ENCODE measurements around the gene CAMK4.
"Not testable (repeated sequence)": the region's sequence is repeated elsewhere in the genome, so short reads cannot be mapped to it uniquely, and the experiment has no call there.

CAMK4 gene

DNA sequence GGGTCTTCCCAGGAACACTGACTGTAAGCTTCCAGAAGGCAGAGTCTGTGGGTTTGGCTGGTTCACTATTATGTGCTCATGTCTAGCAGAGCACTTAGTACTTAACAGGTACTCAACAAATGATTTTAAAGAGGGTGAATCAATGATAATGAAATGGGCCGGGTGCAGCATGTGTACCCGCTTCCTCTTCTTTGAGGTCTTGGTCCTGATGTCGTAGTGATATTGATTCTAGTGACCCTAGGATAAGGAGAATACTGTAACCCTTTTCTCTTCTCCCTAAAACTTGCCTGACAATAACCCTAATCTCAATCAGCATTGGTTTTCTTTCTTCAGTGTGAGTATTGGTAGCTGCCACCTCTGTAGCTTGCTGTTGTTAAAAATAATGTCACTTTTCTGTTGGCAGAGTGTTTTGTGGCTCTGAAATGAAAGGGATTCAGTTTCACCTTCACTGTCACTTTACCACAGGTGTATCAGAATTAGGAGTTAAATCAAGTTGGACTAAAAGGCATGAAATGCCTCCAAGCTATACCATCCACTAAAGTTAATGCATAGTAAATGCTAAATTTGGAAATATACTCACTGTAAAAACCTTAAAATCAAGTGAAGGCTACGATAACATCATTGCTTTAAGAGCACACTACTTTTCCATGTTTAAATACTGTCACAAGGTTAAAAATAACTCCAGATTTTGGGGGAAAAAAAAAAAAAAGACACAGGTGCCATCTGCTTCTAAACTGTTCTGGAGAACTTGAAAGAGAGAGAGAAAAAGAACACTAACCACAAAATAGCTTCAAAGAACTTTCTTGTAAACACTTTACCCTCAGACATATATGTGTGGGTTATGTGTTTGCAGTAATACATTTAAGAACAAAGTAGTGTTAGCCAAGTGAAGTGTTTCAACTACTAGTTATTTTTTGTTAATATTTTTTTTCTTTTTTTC, 6.0 kb downstream of the CAMK4 start:
- no peak for DNase-seq

DNA sequence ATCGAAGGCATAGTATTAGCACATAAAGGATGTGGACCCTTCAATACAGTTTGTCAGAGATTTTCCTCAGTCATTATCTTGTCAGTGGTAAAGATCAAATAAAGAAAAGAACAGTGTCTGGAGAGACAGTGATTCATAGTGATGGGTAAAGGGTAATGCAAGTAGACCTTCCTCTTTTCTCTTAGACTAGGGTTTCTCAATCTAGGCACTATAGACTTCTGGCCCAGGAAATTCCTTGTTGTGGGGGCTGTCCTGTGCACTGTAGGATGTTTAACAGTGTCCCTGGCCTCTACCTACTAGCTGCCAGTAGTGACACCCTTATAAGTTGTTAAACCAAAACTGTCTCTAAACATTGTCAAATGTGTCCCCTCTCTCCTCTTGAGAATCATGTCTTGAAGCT, 6.9 kb downstream of the CAMK4 start:
- no peak for DNase-seq

DNA sequence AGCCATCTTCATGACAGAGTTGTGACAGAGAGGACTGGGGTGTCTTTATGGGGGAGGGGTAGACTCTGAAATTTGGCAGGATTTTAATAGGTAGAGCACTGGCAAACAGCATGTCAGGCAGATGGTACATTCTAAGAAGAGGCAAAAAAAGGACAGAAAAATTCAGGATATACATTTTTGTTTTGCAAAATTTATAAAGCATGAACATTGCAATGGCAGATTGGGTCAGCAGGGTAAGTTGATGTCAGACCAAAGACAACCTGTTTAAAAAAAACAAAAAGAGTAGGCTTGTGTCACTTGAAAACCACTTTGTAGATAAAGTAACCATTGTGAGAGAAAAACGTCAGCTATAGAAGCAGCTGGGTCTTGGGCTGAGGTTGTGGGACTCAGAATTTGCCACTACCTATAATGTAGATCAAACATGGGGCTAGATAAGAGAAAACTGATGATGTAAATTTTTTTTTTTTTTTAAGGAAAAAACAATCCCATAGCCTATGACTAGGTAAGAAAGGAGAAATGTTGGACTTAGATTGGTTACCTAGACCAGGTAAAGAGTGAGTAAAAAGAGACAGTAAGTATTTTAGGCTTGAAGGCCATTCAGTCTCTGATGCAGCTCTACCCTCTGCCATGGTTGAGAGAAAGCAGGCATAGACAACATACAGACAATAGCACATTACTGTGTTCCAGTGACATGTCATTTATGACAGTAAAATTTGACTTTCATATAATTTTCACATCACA, 8.3 kb downstream of the CAMK4 start:
- DNase-seq, result no peak

DNA sequence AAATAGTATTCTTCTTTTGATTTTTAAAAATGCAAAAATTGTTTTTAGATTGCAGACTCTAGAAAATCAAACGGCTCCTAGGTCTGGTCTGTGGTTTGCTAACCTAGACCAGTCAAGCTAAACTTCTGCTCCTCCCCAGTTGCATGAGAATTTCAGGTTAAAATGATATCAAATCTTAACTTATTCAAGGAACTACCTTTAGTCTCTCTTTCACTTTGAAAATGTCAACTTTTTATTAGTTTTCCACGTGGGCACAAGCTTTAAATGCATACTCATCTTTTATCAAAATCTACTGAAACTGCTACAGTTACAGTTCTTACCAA, 8.8 kb downstream of the CAMK4 start:
- no peak for DNase-seq

- no peak for DNase-seq
These were observed 9.9 kb downstream of the CAMK4 start for GRCh38 chr5:111234125-111234524.

DNA sequence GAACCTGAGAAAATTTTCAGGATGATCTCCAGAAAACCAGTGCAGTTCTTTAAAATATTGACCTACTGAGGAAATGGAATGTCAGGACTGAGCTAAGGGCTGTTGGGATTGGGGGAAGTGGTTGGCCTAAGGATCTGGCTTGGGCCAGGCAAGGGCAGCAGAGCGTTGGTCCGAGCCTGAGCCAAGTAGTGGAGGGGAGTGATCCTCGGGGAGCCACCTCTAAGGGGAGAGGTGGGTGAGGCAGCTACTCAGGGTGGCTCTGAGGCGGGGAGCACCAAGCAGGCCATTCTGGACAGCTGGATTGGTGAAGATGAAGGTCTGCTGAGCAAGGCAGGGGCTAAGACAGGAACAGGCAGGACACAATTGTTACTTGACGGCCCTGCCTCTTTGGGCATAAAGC, 11.5 kb downstream of the CAMK4 start:
- no peak for DNase-seq

DNA sequence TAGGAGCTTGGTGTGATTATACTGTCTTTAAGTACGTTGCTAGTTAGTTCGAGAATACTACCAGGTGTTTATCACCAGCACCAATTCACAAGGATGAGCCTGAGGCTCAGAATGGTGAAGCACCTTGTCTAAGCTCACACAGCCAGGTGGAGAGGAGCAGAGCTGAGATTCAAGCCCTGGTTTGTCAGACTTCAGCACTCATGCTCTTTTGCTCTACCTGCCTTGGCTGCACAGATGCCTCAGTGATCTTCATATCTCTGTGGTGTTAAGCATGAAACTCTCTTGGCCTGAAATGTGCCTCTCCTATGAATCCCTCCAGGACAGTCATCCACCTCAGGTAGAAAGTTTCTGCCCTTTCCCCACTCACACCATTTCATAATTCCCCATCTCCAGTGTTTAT, 12.2 kb downstream of the CAMK4 start:
- DNase-seq, result no peak

DNA sequence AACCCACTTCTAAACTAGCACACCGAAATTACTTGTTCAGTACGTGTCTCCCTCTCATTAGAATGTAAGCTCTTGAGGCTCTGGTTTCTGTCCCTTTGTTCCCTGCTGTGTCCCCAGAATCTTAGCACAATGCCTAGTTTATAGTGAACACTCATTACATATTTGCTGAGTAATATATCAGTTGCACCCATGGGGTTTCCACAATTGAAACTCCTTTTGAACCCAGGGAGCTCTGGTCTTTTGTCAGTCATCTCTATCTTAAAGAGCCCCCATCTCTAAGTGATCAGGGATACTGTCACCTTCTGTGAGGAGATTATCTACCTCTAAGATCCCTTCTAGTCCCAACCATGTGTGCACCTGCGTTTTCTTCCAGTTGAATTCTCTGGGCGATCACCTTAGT, 12.8 kb downstream of the CAMK4 start:
- DNase-seq, result no peak

- DNase-seq, result no peak
These were observed 13.3 kb downstream of the CAMK4 start for GRCh38 chr5:111237470-111237869.

GRCh38 chr5:111238431-111239225, 14.4 kb downstream of the CAMK4 start:
- DNase-seq, result no peak

DNA sequence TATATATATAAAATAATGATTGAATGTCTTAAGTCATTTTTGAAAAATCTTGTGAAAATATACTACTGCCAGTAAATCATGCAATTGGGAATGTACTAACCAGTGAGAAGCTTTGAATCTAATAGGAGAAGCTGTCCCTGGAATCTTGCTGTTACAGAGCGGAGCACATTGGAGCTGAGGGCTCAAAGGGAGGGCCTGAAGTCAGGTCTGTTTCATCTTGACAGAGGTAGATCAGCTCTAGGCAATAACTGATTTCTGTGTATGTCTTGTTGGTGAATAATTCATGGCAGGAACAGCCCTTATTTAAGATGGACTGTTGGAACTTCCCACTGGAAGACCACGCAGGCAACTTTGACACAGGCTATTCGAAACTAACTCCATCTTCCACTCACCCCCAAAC, 17.5 kb downstream of the CAMK4 start:
- DNase-seq, result no peak

DNA sequence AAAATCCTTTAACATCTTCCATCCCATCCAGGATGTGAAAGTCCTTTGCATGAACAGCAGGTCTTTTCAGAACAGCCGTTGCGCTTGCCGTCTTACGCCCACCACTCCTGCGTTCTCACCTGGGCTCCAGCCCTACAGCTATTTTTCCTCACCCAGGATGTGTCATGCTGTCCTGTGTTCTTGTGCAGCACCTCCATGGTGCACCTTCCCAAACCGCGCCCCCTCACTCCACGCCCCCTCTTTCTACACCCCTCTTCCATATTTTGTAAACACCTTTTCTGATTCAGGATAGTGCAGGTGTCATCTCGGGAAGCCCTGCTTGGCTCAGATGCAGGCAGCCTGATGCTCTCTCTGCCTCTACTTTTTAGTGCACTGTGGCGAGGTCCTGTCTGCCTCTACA, 18.4 kb downstream of the CAMK4 start:
- no peak for DNase-seq

DNA sequence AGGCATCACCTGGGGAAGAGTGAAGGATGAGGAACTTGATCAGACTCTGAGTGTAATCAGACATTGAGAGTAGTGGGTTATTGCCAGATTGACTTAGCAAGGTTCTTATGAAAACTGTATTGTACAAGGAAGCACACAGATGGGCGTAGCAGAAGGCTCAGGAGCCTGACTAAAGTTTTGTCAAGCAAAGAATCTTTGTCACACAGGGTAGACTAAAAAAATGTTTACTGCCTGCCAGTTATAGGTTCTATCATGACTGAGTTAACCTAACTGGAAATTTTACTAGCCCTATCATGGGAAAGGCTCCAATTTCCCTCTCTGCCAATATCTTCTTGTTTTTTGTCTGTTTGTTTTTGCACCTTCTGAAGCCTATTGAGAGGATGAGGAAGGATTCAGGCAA, 19.1 kb downstream of the CAMK4 start:
- DNase-seq, result no peak

DNA sequence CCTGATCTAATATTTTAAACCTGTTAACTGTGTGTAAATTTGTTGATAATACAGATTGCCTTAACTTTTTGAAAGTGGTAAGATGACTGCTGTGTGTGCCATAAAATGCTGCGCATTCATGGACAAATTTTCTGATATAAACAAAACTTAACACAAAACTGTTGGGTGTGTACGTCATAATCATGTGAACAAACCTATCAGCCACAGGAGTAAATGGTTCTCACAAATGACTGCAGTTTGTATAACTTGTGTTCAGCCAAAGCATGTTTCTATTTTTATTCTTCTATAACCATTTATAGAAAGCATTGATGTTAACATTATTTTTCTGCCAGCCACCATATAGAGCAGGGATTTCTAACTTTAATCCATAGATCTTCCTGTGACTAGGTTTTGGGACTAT, 21.5 kb downstream of the CAMK4 start:
- DNase-seq, result no peak

- DNase-seq, result no peak
These were observed 22.3 kb downstream of the CAMK4 start for GRCh38 chr5:111246459-111246858.

- no peak for DNase-seq
These were observed 24.4 kb downstream of the CAMK4 start for GRCh38 chr5:111248571-111248970.

DNA sequence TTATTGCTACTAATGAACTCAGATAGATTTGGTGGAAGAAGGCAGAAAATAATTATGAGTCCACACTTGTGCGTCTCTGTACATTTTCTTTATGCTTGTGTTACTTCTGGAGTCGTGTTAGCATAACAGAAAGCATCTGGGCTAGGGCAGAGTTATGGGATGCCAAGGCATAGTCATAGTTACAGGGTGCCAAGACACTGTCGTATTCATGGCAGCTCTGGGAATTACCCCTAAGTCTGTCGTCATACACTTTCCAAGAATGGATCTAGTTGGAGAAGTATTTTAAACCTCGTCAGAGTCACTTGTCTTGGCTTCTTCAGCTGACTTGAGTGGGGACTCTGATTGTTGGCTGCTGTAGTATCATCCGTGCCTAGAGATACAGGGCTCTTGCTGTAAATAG, 27.7 kb downstream of the CAMK4 start:
- DNase-seq, result no peak

DNA sequence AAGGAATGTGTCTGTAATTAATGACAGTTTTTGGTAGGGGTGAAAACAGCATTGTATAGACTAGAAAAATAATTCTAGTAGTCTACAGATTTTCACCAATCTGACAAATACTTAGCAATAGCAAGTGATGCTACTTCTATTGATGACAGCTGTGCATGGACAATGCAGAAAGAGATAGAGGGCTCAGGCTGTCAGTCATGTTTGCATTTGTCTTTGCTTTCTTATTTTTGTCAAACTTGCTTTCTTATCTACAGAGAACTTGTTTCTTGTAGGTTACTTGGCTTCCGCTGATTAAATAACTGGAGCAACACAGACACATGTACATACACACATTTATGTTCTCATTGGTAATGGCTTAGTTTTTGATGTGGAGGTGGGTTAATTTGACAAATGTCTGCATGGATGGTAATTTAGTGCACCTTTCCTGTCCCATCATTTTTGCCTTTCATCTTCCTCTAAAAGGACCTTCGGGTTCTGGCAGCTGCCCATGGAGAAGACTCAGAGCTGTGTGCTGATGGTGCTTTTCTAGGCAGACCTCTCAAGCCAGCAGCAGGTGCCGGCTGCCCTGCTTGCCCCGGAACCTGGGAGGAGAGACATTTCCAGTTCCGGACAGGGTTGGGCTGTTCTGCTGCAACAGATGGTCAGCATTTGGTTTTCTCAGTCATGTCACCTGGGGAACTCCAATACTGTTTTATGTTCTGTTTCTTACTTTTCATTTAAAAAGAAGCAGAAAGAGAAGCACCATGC, 28.8 kb downstream of the CAMK4 start:
- DNase-seq, result no peak

DNA sequence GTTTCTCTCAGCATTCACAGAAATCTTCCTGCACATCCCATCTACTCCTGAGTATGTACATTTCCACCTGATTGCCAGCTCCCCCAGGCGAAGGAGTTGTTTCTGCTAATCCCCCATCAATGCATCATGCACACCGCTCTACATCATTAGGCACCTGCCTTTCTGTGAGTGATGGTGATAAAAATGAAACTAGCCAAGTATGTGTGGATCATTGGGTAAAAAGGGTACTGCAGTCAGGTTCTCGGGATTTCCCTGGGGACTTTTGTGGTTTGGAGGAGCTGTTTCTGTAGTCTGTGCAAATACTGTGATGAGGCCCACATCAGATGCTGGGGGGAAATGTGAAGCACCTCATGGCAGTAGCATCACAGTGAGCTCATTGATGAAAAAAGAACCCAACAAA, 30.4 kb downstream of the CAMK4 start:
- DNase-seq, result no peak

DNA sequence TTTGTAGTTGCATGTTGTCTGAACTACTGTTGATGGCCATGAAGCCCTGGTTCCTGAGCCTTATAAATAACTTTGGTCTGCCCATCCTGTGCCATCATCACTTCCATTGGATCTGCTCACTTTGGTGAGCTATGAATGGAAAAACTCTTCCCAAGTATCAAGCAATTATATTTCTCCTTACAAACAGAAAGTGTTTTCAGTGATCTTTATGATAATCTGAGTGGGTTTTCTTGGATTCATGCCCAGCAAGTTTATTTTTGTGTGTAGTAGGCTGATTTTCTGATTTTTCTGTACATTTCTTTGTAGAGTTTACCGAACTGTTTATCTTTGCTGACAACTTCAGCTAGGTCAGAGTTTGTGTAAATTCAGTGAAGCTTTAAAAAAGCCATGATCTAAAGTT, 31.0 kb downstream of the CAMK4 start:
- DNase-seq, result no peak

DNA sequence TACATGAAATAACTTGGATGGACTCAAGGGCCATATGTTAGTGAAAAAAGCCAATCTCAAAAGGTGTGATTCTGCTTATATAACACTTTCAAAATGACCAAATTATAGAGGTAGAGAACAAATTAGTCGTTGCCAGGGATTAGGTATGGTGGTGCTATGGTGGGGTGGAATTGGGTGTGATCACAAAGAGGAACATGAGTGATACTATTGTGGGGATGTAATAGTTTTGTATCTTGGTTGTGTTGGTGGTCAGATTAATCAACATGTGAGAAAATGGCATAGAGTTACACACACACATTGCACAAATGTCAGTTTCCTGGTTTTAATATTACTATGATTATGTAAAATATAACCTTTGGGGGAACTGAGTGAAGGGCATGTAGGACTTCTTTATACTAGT, 31.9 kb downstream of the CAMK4 start:
- no peak for DNase-seq

GRCh38 chr5:111257610-111258009, 33.4 kb downstream of the CAMK4 start:
- not testable (repeated sequence) for DNase-seq

DNA sequence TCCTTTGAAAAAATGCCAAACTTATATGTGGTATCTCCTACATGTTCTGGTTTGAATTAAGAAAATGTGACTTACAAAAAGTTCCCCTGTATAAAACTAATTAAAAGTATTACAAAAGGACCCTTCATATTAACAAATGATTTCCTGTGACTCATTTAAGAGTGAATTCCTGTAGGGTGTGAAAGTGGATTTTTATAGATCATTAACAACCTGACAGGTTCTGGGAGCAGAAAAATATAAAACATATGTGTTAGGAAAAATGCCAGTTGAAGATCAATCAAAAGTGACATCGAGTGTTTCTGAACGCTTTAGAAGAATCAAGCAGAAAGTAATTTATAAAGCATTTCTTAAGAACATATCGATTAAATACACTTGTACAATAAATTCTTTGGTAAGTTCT, 35.5 kb downstream of the CAMK4 start:
- no peak for DNase-seq

All from bone marrow (tissue), 2 donors.